ENCODE data around the gene LMNTD1.
"Not testable (repeated sequence)": the region's sequence is repeated elsewhere in the genome, so short reads cannot be mapped to it uniquely, and the experiment has no call there.

Gene LMNTD1

DNA sequence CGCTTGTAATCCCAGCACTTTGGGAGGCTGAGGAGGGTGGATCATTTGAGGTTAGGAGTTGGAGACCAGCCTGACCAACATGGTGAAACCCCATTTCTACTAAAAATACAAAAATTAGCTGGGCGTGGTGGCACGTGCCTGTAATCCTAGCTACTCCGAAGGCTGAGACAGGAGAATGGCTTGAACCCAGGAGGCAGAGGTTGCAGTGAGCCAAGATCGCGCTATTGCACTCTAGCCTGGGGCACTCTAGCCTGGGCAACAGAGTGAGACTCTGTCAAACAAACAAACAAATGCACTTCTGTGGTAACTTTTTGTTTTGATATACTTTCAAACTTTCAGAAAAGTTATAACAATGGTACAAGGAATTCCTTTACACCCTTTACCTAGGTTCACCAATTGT lies 126.3 kb downstream of the LMNTD1 start:
- not testable (repeated sequence) for DNase-seq
